ENCODE data around the gene PTPN12. TPM values are rescaled to one million over a fixed set of nuclear protein-coding genes. Genes with fewer than 3 reads are reported as not detected.

Gene PTPN12
- total RNA-seq, 2 donors from 2014 or later: 13.6 to 21.9 TPM

DNA sequence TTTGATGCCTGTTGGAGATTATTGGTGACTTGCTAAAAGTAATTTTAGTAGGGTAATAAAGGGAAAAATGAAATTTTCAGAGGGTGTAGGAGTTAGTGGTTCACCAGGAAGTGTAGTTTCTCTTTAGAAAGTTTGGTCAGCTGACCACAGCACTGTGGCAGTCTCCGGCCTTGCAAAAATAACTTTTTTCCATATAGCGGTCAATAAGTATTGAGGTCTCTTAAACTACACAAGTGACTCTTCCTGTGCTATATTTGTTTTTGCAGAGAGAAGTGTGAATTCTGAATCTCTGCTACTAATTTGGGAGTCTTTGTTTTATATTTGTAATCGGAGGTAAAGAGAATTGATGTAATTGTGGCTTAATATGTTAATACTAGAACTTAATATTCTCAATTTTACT, 24.3 kb downstream of the PTPN12 start:
- Mint-ChIP-seq H3K36me3 (no peaks in the 10 kb centered on the region), H3K9me3 (no peaks in the 10 kb centered on the region), H3K27ac (no peak overlapping the region)
- ATAC-seq (no peak), DNase-seq (ENCODE audit: low spot score in 2 of 2) (no peak)

GRCh38 chr7:77563275-77563674, 26.2 kb downstream of the PTPN12 start:
- no peak for ATAC-seq
- Mint-ChIP-seq H3K27ac (no peak overlapping the region), H3K36me3 (no peaks in the 10 kb centered on the region), H3K9me3 (no peaks in the 10 kb centered on the region)
- no peak for DNase-seq (ENCODE audit: low spot score in 2 of 2)

- Mint-ChIP-seq H3K27ac (no peak overlapping the region), H3K9me3 (no peaks in the 10 kb centered on the region), H3K36me3 (no peaks in the 10 kb centered on the region)
- DNase-seq (ENCODE audit: low spot score in 2 of 2) (no peak), ATAC-seq (no peak)
Observed at GRCh38 chr7:77565917-77566316, 28.8 kb downstream of the PTPN12 start.

DNA sequence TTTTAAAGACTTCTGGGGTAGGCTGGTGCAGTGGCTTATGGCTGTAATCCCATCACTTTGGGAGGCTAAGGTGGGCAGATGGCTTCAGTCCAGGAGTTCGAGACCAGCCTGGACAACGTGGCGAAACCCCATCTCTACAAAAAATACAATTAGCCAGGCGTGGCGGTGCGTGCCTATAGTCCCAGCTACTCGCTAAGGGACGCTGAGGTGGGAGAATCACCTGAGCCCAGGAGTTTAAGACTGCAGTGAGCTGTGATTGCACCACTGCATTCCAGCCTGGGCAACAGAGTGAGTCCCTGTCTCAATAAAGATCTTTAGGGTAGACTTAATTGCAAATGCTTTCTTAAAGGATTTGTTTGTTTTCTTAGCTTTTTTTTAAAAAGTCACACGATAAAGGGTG, 29.3 kb downstream of the PTPN12 start:
- no peaks in the 10 kb centered on the region for H3K36me3 Mint-ChIP-seq
- ATAC-seq (no peak), DNase-seq (ENCODE audit: low spot score in 2 of 2) (no peak)
- no peak overlapping the region for H3K27ac Mint-ChIP-seq
- no peaks in the 10 kb centered on the region for H3K9me3 Mint-ChIP-seq

GRCh38 chr7:77569514-77570232, 32.6 kb downstream of the PTPN12 start:
- DNase-seq (ENCODE audit: low spot score in 2 of 2) (no peak), ATAC-seq (no peak)
- H3K9me3 Mint-ChIP-seq: no peaks in the 10 kb centered on the region
- H3K27ac Mint-ChIP-seq: no peak overlapping the region
- peaks cover 0 to 5% of the 10 kb centered on the region in 2 donors for H3K36me3 Mint-ChIP-seq

GRCh38 chr7:77570330-77571011, 33.4 kb downstream of the PTPN12 start:
- Mint-ChIP-seq H3K27ac (no peak overlapping the region), H3K36me3 (peaks cover 0 to 5% of the 10 kb centered on the region in 2 donors), H3K9me3 (no peaks in the 10 kb centered on the region)
- no peak for DNase-seq (ENCODE audit: low spot score in 2 of 2)
- ATAC-seq: no peak

GRCh38 chr7:77571801-77572200, 34.7 kb downstream of the PTPN12 start:
- Mint-ChIP-seq H3K27ac (no peak overlapping the region), H3K9me3 (no peaks in the 10 kb centered on the region), H3K36me3 (peaks cover 0 to 5% of the 10 kb centered on the region in 2 donors)
- no peak for ATAC-seq
- no peak for DNase-seq (ENCODE audit: low spot score in 2 of 2)

- H3K9me3 Mint-ChIP-seq: no peaks in the 10 kb centered on the region
Observed at GRCh38 chr7:77575187-77575586, 38.1 kb downstream of the PTPN12 start.

DNA sequence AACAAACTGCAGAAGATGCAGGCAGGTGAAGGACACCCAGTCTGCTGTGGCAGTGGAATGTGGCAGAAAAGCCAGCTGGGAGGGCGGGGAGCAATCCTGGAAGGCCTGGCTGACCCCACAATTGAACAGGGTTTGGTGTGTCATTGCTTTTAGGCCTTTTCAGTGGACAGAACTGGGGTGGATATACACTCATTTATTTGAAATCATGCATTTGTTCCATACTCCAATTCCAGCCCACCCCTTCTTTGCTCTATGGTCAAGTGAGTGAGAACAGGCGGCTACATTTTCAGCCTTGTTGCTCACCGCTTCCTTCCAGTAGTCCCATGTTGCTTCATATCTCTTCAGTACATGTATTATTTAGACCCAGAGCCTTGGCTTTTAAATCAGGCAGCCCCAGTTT, 39.8 kb downstream of the PTPN12 start:
- ATAC-seq: no peak
- no peak overlapping the region for H3K27ac Mint-ChIP-seq
- peaks cover 0 to 5% of the 10 kb centered on the region in 2 donors for H3K36me3 Mint-ChIP-seq
- no peak for DNase-seq (ENCODE audit: low spot score in 2 of 2)
- H3K9me3 Mint-ChIP-seq: no peaks in the 10 kb centered on the region

More at GRCh38 chr7:77575187-77575586, 38.1 kb downstream of the PTPN12 start:
- ATAC-seq (no peak), DNase-seq (ENCODE audit: low spot score in 2 of 2) (no peak)
- Mint-ChIP-seq H3K27ac (peak overlapping the region in 1 of 2 donors; percentile 74), H3K36me3 (peaks cover 0 to 5% of the 10 kb centered on the region in 2 donors)

DNA sequence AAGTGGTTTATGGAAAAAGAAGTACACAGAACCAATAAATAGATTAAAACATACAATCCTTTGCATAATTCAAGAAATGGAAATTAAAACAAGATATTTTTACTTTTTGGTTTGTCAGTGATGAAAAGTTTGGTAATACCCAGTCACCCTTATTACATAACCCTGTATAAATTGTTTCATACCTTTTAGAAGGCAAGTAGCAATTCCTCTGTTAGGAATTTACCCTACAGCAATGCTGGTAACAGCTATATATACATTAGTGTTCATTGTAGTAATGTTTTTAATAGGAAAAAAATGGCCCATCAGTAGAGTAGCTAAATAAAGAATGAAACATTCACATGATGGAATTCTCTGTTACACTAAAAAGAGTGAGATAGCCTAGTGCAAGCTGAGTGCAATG, 42.7 kb downstream of the PTPN12 start:
- ATAC-seq: no peak
- no peaks in the 10 kb centered on the region for H3K36me3 Mint-ChIP-seq

DNA sequence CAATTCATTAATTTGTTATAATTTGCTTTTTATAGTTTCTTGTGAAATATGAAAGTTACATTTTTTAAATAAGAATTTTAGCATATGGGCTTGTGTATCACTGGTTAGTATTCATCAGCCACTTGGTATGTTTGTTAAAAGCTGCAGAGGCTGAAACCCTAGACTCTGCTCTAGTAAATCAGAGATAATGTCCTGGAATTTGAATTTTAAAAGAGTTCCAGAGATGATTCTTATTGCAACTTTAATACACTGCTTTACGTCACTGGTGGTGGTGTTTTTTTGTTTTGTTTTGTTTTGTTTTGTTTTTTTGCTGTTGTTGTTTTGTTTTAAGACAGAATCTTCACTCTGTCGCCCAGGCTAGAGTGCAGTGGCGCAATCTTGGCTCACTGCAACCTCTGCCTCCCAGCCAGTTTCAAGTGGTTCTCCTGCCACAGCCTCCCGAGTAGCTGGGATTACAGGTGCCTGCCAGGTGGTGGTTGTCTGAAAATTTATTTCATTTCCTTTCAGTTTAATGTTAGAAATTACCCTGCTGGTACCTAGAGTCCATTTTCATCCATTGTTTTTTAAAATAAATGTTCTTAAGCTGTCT, 43.8 kb downstream of the PTPN12 start:
- H3K36me3 Mint-ChIP-seq: no peaks in the 10 kb centered on the region

More for the DNA sequence above, 42.7 kb downstream of the PTPN12 start:
- DNase-seq (ENCODE audit: low spot score in 2 of 2): no peak
- Mint-ChIP-seq H3K9me3 (no peaks in the 10 kb centered on the region), H3K27ac (no peak overlapping the region)

DNA sequence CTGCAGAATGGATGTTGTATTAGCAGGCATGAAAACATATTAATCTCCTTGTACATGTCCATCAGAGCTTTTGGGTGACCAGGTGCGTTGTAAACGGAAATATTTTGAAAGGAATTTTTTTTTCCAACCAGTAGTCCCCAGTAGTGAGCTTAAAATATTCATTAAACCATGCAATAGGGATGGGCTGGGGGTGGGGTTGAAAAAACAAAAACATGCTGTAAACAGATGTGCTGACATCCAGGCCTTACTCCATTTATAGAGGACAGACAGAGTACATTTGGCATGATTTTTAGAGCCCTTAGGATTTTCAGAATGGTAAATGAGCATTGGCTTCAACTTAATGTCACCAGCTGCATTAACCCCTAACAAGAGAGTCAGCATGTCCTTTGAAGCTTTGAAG, 50.2 kb downstream of the PTPN12 start:
- peaks cover 0 to 5% of the 10 kb centered on the region in 2 donors for H3K36me3 Mint-ChIP-seq
- H3K9me3 Mint-ChIP-seq: no peaks in the 10 kb centered on the region
- DNase-seq (ENCODE audit: low spot score in 2 of 2) (no peak), ATAC-seq (no peak)
- no peak overlapping the region for H3K27ac Mint-ChIP-seq

More for the DNA sequence above, 43.8 kb downstream of the PTPN12 start:
- no peak for ATAC-seq
- no peaks in the 10 kb centered on the region for H3K9me3 Mint-ChIP-seq
- DNase-seq (ENCODE audit: low spot score in 2 of 2): no peak
- no peak overlapping the region for H3K27ac Mint-ChIP-seq

DNA sequence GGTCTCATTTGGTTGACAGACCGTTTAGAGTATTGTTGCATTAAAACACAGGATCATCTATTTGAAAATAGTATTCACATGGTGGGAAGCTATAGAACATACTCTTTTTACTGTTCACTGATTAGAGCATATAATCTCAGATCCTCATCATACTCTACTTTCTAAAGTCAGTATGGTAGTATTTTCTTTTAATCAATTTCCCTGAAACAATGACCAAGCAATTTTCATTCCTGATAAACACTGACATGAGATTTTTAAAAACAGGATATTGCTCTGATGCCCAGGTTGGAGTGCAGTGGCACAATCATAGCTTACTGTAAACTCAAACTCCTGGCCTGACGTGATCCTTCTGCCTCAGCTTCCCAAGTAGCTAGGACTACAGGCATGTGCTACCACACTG, 63.9 kb downstream of the PTPN12 start:
- no peak for DNase-seq (ENCODE audit: low spot score in 2 of 2)
- Mint-ChIP-seq H3K27ac (no peak overlapping the region), H3K9me3 (no peaks in the 10 kb centered on the region), H3K36me3 (no peaks in the 10 kb centered on the region)
- ATAC-seq: no peak

GRCh38 chr7:77606562-77606961, 69.5 kb downstream of the PTPN12 start:
- Mint-ChIP-seq H3K36me3 (no peaks in the 10 kb centered on the region), H3K9me3 (no peaks in the 10 kb centered on the region), H3K27ac (no peak overlapping the region)
- DNase-seq (ENCODE audit: low spot score in 2 of 2): no peak
- no peak for ATAC-seq

DNA sequence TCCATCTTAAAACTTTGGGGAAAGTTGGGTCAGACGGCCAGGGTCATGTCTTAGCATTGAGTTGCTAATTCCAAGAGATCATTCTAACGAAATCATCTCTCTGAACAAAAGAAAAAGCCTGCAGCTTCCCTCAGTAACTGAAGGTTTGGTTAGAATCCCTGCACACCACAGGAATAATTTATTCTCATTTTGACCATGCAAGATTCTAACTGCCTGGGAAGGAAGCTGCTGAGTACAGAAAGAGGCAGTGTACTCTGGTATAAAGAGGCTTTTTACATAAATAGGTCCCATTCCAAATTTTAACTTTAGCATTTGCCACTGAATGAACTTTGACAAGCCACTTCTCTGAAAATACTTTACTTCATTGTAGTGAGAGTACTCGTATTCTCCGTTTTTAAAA, 82.2 kb downstream of the PTPN12 start:
- Mint-ChIP-seq H3K9me3 (no peaks in the 10 kb centered on the region), H3K36me3 (no peaks in the 10 kb centered on the region), H3K27ac (no peak overlapping the region)
- DNase-seq (ENCODE audit: low spot score in 2 of 2): no peak
- ATAC-seq: no peak

DNA sequence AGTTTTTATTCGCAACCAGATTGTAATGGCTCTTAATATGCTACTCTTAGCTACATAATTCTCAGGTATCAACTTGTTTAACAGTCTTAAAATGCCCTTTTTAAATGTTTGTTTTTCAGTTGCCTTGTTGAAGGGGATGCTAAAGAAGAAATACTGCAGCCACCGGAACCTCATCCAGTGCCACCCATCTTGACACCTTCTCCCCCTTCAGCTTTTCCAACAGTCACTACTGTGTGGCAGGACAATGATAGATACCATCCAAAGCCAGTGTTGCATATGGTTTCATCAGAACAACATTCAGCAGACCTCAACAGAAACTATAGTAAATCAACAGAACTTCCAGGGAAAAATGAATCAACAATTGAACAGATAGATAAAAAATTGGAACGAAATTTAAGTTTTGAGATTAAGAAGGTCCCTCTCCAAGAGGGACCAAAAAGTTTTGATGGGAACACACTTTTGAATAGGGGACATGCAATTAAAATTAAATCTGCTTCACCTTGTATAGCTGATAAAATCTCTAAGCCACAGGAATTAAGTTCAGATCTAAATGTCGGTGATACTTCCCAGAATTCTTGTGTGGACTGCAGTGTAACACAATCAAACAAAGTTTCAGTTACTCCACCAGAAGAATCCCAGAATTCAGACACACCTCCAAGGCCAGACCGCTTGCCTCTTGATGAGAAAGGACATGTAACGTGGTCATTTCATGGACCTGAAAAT, 89.7 kb downstream of the PTPN12 start:
- DNase-seq (ENCODE audit: low spot score in 2 of 2) (no peak), ATAC-seq (no peak)
- Mint-ChIP-seq H3K36me3 (no peaks in the 10 kb centered on the region), H3K27ac (no peak overlapping the region), H3K9me3 (no peaks in the 10 kb centered on the region)

GRCh38 chr7:77627309-77627676, 90.2 kb downstream of the PTPN12 start:
- DNase-seq (ENCODE audit: low spot score in 2 of 2): no peak
- Mint-ChIP-seq H3K27ac (no peak overlapping the region), H3K36me3 (no peaks in the 10 kb centered on the region), H3K9me3 (no peaks in the 10 kb centered on the region)
- ATAC-seq: peak; percentile 48 to 87
